ENCODE measurements around the gene VPS13D. TPM values are rescaled to one million over a fixed set of nuclear protein-coding genes. Genes with fewer than 3 reads are reported as not detected.

VPS13D gene
- total and polyA plus RNA-seq, 10 of the 15 experiments (the other 5 are each of a cell fraction or from before 2014, with no cell fraction given): 1.4 to 16.9 (median 8.5) TPM

DNA sequence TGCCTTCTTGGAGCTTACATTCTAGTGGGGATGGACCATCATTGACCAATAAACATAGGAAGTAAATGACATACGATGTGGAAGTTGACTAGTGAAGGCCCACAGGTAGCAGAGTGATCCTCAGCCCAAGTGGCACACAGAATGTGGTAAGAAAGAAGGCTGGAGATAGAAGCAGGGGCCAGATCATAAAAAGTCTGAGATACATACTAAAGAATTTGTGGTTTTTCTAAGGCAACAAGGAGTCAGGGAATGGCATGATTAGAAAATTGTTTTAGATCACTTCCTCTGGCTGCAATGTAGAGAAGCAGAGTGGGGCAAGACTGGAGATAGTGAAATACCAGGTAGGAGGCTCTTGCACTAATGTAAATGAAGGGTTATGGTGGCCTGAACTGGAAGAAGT is 154.0 kb downstream of the VPS13D start:
- ChIA-PET CTCF (interaction anchor here (1.4 kb wide), 1 partner anchor 275 kb away, joined by 6 read pairs; no protein-coding TSS in a partner anchor), SMC1A (ENCODE audit: uncharacterized antibody, unreplicated experiment) (no interaction called here), RAD21 (ENCODE audit: unreplicated experiment) (no interaction called here), POLR2A (no interaction called here)
- Histone ChIP-seq H2AFZ (ENCODE audit: control insufficient read depth, low read depth, low read length) (no peak overlapping the region), H3K79me2 (ENCODE audit: control insufficient read depth, insufficient read depth, low read length) (no peaks in the 10 kb centered on the region), H3K9ac (ENCODE audit: control insufficient read depth, insufficient read depth, low read length) (no peak overlapping the region), H3K27ac (ENCODE audit: control insufficient read depth, insufficient read depth) (no peak overlapping the region), H3K9me3 (replicated peaks; ENCODE audit: control insufficient read depth, insufficient read depth, low read length) (peaks cover 6% of the 10 kb centered on the region), H3K4me1 (ENCODE audit: control insufficient read depth, insufficient read depth, low read length) (no peaks in the 10 kb centered on the region), H3K4me3 (no peak overlapping the region), H3K4me2 (ENCODE audit: control insufficient read depth, insufficient read depth) (no peak overlapping the region), H4K20me1 (ENCODE audit: control insufficient read depth, insufficient read depth) (no peaks in the 10 kb centered on the region), H3K36me3 (ENCODE audit: control insufficient read depth in 2 of 2, insufficient read depth in 2 of 2, low read length in 1 of 2) (peaks cover 2 to 33% of the 10 kb centered on the region in 2 experiments; a peak in 3 of 4 replicates), H3K27me3 (replicated peaks in 1 of 2; ENCODE audit: control insufficient read depth in 2 of 2, insufficient read depth in 2 of 2, low read length in 1 of 2) (no peaks in the 10 kb centered on the region)
- 100% methylated on average over 1 of the region's 1 CpG for whole genome bisulfite sequencing (ENCODE audit: insufficient coverage, insufficient replicate concordance, low lambda C conversion rate, missing lambda C conversion rate)
- in situ Hi-C loops (cut with MboI): no loop called here
- ATAC-seq (no peak), DNase-seq (ENCODE audit: low read depth, low spot score) (no peak), FAIRE-seq (no peak)
- intact Hi-C loops (cut with micrococcal nuclease; ENCODE audit: unreplicated experiment): no loop called here
- BruUV-seq (replicated peaks): no TSS peak
- TF ChIP-seq TARDBP (IDR thresholded peaks at IDR 0.05; ENCODE audit: borderline replicate concordance) (no peak), MXI1 (IDR thresholded peaks at IDR 0.05; ENCODE audit: low read depth, low read length) (no peak), MEF2A (IDR thresholded peaks at IDR 0.05; ENCODE audit: insufficient read depth, low read depth, low read length) (no peak), RCOR1 (conservative IDR thresholded peaks at IDR 0.05; ENCODE audit: low read depth, low read length) (no peak), MYC (IDR thresholded peaks at IDR 0.05; ENCODE audit: insufficient read depth, insufficient read length, insufficient replicate concordance, low read length, severe bottlenecking) (no peak), EZH2 (IDR thresholded peaks at IDR 0.05; ENCODE audit: borderline replicate concordance, control insufficient read depth, low read depth, low read length) (no peak), SPI1 (IDR thresholded peaks at IDR 0.05; ENCODE audit: borderline replicate concordance, insufficient read depth, low read depth, low read length) (no peak), WRNIP1 (IDR thresholded peaks at IDR 0.05; ENCODE audit: borderline replicate concordance, low read depth, low read length) (no peak), SREBF2 (IDR thresholded peaks at IDR 0.05; ENCODE audit: low read length) (no peak), RBBP5 (conservative IDR thresholded peaks at IDR 0.05) (no peak), CBX5 (IDR thresholded peaks at IDR 0.05; ENCODE audit: low read depth) (no peak), SREBF1 (IDR thresholded peaks at IDR 0.05; ENCODE audit: low read length) (no peak), KAT2A (conservative IDR thresholded peaks at IDR 0.05; ENCODE audit: control insufficient read depth, low read depth, low read length) (no peak)
- TF ChIP-seq, protein P1, sequence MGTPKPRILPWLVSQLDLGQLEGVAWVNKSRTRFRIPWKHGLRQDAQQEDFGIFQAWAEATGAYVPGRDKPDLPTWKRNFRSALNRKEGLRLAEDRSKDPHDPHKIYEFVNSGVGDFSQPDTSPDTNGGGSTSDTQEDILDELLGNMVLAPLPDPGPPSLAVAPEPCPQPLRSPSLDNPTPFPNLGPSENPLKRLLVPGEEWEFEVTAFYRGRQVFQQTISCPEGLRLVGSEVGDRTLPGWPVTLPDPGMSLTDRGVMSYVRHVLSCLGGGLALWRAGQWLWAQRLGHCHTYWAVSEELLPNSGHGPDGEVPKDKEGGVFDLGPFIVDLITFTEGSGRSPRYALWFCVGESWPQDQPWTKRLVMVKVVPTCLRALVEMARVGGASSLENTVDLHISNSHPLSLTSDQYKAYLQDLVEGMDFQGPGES (IDR thresholded peaks at IDR 0.05): no peak
- TF ChIP-seq, protein P2, sequence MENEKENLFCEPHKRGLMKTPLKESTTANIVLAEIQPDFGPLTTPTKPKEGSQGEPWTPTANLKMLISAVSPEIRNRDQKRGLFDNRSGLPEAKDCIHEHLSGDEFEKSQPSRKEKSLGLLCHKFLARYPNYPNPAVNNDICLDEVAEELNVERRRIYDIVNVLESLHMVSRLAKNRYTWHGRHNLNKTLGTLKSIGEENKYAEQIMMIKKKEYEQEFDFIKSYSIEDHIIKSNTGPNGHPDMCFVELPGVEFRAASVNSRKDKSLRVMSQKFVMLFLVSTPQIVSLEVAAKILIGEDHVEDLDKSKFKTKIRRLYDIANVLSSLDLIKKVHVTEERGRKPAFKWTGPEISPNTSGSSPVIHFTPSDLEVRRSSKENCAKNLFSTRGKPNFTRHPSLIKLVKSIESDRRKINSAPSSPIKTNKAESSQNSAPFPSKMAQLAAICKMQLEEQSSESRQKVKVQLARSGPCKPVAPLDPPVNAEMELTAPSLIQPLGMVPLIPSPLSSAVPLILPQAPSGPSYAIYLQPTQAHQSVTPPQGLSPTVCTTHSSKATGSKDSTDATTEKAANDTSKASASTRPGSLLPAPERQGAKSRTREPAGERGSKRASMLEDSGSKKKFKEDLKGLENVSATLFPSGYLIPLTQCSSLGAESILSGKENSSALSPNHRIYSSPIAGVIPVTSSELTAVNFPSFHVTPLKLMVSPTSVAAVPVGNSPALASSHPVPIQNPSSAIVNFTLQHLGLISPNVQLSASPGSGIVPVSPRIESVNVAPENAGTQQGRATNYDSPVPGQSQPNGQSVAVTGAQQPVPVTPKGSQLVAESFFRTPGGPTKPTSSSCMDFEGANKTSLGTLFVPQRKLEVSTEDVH (IDR thresholded peaks at IDR 0.05; ENCODE audit: low read depth, partially characterized antibody): no peak
- TF ChIP-seq, protein P3, sequence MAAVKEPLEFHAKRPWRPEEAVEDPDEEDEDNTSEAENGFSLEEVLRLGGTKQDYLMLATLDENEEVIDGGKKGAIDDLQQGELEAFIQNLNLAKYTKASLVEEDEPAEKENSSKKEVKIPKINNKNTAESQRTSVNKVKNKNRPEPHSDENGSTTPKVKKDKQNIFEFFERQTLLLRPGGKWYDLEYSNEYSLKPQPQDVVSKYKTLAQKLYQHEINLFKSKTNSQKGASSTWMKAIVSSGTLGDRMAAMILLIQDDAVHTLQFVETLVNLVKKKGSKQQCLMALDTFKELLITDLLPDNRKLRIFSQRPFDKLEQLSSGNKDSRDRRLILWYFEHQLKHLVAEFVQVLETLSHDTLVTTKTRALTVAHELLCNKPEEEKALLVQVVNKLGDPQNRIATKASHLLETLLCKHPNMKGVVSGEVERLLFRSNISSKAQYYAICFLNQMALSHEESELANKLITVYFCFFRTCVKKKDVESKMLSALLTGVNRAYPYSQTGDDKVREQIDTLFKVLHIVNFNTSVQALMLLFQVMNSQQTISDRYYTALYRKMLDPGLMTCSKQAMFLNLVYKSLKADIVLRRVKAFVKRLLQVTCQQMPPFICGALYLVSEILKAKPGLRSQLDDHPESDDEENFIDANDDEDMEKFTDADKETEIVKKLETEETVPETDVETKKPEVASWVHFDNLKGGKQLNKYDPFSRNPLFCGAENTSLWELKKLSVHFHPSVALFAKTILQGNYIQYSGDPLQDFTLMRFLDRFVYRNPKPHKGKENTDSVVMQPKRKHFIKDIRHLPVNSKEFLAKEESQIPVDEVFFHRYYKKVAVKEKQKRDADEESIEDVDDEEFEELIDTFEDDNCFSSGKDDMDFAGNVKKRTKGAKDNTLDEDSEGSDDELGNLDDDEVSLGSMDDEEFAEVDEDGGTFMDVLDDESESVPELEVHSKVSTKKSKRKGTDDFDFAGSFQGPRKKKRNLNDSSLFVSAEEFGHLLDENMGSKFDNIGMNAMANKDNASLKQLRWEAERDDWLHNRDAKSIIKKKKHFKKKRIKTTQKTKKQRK (IDR thresholded peaks at IDR 0.05; ENCODE audit: low read depth, low read length): no peak
- TF ChIP-seq, protein P4, sequence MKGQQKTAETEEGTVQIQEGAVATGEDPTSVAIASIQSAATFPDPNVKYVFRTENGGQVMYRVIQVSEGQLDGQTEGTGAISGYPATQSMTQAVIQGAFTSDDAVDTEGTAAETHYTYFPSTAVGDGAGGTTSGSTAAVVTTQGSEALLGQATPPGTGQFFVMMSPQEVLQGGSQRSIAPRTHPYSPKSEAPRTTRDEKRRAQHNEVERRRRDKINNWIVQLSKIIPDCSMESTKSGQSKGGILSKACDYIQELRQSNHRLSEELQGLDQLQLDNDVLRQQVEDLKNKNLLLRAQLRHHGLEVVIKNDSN (IDR thresholded peaks at IDR 0.05; ENCODE audit: borderline replicate concordance, extremely low read length, insufficient read depth, low read depth, low read length): no peak
